AG04449 (cell line): ENCODE results near the gene MMRN1.

Experiments
- CTCF ChIA-PET: fragments of 350-600 bp; formaldehyde crosslinking; extraction: SDS; loops from one replicate; lab custom pipeline; 2021; ENCODE audit warnings: antibody characterized with exemption; lab: Yijun Ruan, JAX
- POLR2A ChIA-PET: fragments of 400-600, 350-600 bp; formaldehyde crosslinking; extraction: SDS; loops from one replicate; lab custom pipeline; 2020; ENCODE audit warnings: antibody characterized with exemption, inconsistent platforms; lab: Yijun Ruan, JAX
- DNase-seq: peaks from one replicate; pipeline ENCODE4 v3.0.0-alpha.2; 2010; ENCODE audit warnings: low read depth, low spot score
- H3K4me3 ChIP-seq: 2 replicates; pipeline ENCODE4 v1.5.1; 2011; ENCODE audit warnings: low read depth, mild to moderate bottlenecking, control low read depth, low read length
- TF ChIP-seq, protein P1 (sequence below): IDR thresholded peaks from one replicate; pipeline ENCODE4 v1.5.1; 2011; ENCODE audit warnings: mild to moderate bottlenecking, moderate library complexity, low read length, control low read depth, inconsistent platforms; ENCODE audit not compliant: insufficient read depth; ENCODE audit errors: missing control alignments

MMRN1 gene, protein sequence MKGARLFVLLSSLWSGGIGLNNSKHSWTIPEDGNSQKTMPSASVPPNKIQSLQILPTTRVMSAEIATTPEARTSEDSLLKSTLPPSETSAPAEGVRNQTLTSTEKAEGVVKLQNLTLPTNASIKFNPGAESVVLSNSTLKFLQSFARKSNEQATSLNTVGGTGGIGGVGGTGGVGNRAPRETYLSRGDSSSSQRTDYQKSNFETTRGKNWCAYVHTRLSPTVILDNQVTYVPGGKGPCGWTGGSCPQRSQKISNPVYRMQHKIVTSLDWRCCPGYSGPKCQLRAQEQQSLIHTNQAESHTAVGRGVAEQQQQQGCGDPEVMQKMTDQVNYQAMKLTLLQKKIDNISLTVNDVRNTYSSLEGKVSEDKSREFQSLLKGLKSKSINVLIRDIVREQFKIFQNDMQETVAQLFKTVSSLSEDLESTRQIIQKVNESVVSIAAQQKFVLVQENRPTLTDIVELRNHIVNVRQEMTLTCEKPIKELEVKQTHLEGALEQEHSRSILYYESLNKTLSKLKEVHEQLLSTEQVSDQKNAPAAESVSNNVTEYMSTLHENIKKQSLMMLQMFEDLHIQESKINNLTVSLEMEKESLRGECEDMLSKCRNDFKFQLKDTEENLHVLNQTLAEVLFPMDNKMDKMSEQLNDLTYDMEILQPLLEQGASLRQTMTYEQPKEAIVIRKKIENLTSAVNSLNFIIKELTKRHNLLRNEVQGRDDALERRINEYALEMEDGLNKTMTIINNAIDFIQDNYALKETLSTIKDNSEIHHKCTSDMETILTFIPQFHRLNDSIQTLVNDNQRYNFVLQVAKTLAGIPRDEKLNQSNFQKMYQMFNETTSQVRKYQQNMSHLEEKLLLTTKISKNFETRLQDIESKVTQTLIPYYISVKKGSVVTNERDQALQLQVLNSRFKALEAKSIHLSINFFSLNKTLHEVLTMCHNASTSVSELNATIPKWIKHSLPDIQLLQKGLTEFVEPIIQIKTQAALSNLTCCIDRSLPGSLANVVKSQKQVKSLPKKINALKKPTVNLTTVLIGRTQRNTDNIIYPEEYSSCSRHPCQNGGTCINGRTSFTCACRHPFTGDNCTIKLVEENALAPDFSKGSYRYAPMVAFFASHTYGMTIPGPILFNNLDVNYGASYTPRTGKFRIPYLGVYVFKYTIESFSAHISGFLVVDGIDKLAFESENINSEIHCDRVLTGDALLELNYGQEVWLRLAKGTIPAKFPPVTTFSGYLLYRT

DNA sequence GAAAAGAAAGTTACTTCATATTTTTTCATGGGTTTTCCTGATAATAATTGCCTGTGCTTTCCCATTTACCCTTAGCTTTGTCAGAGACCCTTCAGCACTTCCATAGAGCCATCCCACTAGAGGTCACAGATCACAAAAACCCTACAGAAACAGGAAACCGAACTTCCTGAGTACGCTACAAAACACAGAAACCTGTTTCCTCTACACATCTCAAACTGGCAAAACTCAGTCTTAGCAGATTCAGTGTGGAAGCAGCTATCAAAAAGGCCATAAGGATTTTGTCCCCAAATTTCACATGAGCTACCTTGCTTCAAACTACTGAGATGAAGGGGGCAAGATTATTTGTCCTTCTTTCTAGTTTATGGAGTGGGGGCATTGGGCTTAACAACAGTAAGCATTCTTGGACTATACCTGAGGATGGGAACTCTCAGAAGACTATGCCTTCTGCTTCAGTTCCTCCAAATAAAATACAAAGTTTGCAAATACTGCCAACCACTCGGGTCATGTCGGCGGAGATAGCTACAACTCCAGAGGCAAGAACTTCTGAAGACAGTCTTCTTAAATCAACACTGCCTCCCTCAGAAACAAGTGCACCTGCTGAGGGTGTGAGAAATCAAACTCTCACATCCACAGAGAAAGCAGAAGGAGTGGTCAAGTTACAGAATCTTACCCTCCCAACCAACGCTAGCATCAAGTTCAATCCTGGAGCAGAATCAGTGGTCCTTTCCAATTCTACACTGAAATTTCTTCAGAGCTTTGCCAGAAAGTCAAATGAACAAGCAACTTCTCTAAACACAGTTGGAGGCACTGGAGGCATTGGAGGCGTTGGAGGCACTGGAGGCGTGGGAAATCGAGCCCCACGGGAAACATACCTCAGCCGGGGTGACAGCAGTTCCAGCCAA lies at the start of gene MMRN1:
Gene MMRN1, plus strand, starts transcription at position 206 of the 902 bp plus-strand sequence. Its CDS starts 118 bp downstream, at position 324.
- DNase-seq, result no peak
- POLR2A ChIA-PET, result no interaction called here

DNA sequence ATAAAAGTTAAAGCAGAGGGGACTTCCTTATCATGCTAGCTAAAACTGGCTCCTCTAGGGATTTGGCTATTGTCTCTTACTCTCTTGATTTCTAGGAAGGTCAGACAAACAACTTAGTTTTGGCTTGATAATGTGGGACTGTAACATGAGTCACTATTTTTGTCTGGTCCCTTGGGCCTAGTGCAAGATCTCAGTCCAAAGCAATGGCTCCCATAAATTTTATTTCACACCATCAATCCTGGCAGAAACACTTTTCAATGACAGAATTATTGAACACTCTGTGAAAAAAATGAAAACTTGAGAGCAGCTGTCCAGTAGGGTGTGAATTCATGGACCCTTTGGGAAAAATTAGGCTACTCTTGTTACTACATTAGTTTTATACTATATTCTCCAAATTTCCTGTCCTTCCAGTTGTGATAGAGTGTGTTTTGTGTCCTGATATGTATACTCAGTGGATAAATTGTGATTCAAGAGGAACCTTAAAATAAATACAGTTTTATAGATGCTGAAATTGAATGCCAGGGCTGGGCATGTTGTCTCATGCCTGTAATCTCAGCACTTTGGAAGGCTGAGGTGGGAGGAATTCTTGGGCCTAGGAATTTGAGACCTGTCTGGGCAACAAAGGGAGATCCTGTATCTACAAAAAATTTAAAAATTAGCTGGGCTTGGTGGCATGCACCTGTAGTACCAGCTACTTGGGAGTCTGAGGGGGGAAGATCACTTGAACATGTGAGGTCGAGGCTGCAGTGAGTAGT lies 46.9 kb upstream of the MMRN1 start:
- POLR2A ChIA-PET, result no interaction called here
- H3K4me3 ChIP-seq, result no peak overlapping the region
- DNase-seq, result no peak
- CTCF ChIA-PET, result no interaction called here
- TF ChIP-seq, protein P1, sequence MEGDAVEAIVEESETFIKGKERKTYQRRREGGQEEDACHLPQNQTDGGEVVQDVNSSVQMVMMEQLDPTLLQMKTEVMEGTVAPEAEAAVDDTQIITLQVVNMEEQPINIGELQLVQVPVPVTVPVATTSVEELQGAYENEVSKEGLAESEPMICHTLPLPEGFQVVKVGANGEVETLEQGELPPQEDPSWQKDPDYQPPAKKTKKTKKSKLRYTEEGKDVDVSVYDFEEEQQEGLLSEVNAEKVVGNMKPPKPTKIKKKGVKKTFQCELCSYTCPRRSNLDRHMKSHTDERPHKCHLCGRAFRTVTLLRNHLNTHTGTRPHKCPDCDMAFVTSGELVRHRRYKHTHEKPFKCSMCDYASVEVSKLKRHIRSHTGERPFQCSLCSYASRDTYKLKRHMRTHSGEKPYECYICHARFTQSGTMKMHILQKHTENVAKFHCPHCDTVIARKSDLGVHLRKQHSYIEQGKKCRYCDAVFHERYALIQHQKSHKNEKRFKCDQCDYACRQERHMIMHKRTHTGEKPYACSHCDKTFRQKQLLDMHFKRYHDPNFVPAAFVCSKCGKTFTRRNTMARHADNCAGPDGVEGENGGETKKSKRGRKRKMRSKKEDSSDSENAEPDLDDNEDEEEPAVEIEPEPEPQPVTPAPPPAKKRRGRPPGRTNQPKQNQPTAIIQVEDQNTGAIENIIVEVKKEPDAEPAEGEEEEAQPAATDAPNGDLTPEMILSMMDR, result no peak

More for the DNA sequence above, at the start of gene MMRN1:
- CTCF ChIA-PET, result no interaction called here
- TF ChIP-seq, protein P1, result no peak
- no peak within 1 kb of the TSS for H3K4me3 ChIP-seq

DNA sequence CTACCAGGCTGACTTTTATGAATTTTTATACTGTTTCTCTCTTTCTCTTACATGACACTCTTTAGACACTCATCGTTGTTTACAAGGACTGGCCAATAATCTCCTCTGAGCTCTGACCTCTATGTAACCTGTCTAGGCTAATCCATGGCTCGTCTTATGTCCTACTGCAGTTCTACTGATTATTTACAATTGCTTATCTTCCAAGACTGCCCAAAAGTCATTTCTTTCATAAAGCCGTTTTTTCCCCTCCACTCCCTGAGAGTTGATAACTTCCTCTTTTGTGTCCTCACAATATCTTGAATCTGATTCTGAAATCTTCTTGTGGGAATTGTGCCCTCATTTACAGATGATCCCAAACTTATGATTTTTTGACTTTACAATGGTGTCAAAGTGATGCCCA lies 39.4 kb upstream of the MMRN1 start:
- DNase-seq, result no peak
- TF ChIP-seq, protein P1, result no peak
- CTCF ChIA-PET, result interaction anchor here (1.8 kb wide), 1 partner anchor 14 kb away, joined by 4 read pairs; no protein-coding TSS in a partner anchor
- no peak overlapping the region for H3K4me3 ChIP-seq
- POLR2A ChIA-PET, result no interaction called here

DNA sequence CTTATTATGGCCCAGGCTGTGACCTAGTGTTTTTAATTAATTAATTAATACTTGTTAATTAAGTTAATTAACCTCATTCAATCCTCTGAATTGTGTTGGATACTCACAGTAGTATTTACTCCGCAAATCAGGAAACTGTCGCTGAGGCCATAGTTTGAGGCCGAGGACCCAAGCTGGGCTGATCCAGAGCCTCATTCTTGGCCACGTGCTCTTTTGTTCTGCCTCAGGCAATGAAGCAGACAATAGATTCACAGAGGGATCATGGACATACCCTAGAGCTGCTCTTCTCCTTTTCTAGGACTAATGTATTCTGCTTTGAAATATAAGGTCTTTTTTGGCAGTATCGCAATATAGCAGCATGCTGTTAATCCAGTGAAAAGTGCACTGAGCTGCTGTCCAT lies 33.7 kb upstream of the MMRN1 start:
- CTCF ChIA-PET, result interaction anchor here (0.8 kb wide), 1 partner anchor 46 kb away, joined by 3 read pairs; no protein-coding TSS in a partner anchor

DNA sequence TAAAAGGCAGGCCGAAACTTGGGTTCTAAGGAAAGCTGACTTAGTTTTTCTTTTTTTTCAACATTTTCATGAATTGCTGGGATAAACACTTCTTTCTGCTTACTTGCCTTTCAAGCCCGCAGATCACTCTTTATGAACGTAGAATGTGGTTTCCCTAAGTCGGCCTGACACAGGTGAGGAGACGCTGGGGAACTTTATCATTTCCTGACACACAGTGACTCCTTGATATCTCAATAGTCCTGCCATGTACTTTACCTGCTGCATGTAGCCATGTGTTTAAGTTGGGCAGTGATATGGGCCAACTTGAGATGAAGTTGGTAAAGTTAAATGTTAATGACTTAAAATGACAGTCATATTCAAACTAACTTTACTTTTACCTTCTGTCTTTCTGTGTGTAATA lies 31.1 kb upstream of the MMRN1 start:
- ChIA-PET POLR2A (no interaction called here), CTCF (no interaction called here)
- H3K4me3 ChIP-seq, result no peak overlapping the region
- no peak for DNase-seq
- TF ChIP-seq, protein P1, result no peak

More for the DNA sequence above, 33.7 kb upstream of the MMRN1 start:
- POLR2A ChIA-PET, result no interaction called here
- no peak for DNase-seq
- H3K4me3 ChIP-seq, result no peak overlapping the region
- TF ChIP-seq, protein P1, result no peak
